T-cell (primary cell): Measurements from ENCODE around the gene PRKAR1B. TPM values are rescaled to one million over a fixed set of nuclear protein-coding genes. Genes with fewer than 3 reads are reported as not detected.

Source experiments
- ATAC-seq, 4 experiments: fragments of 200-7000 bp in 3 of 4; fragments of 150-1000 bp in 1 of 4; cut with Tn5 transposase; replicated peaks in 1 of 4; 1 replicate in 3 of 4; 2 replicates in 1 of 4; pipeline ENCODE4 v1.10.0; 2021; ENCODE audit warnings: moderate library complexity in 3 of 4, mild to moderate bottlenecking in 2 of 4, moderate number of reproducible peaks in 1 of 4
- CTCF ChIA-PET, 2 donors: fragments of 300-600 bp; sonication (Branson Sonifier 250); formaldehyde crosslinking; loops; one replicate each; lab custom pipeline; 2022; ENCODE audit warnings: antibody characterized with exemption in 2 of 2; lab: Charles Lee
- POLR2A ChIA-PET, 2 donors: fragments of 300-600 bp; sonication (Branson Sonifier 250); formaldehyde crosslinking; loops; one replicate each; lab custom pipeline; 2022; ENCODE audit warnings: antibody characterized with exemption in 2 of 2; lab: Charles Lee
- DNase-seq, 35 experiments: peaks; one replicate each; pipeline versions ENCODE4 v3.0.0 to v3.0.0-alpha.2; 2013 to 2023
- H3K27ac ChIP-seq: one replicate; pipeline ENCODE4 v1.5.1; 2013; ENCODE audit warnings: low read length
- H3K27me3 ChIP-seq, 2 experiments: replicated peaks in 1 of 2; 1 replicate in 1 of 2; 2 replicates in 1 of 2; pipeline versions ENCODE4 v1.6.1 to v1.7.0; 2013; ENCODE audit warnings: low read length in 1 of 2, mixed read lengths in 1 of 2; ENCODE audit not compliant: control insufficient read depth in 2 of 2, insufficient read depth in 2 of 2; ENCODE audit errors: extremely low read depth in 1 of 2
- H3K36me3 ChIP-seq, 2 donors: 1 replicate in 1 of 2; 2 replicates in 1 of 2; pipeline versions ENCODE4 v1.6.1 to v1.7.0; 2013; ENCODE audit warnings: low read length in 1 of 2; ENCODE audit not compliant: control insufficient read depth in 2 of 2, insufficient read depth in 1 of 2; ENCODE audit errors: extremely low read depth in 1 of 2
- H3K4me1 ChIP-seq, 2 experiments: 1 replicate in 1 of 2; 2 replicates in 1 of 2; pipeline versions ENCODE4 v1.6.1 to v1.7.0; 2013; ENCODE audit warnings: low read length in 2 of 2, mixed read lengths in 1 of 2; ENCODE audit not compliant: insufficient read depth in 2 of 2, control insufficient read depth in 1 of 2; ENCODE audit errors: extremely low read depth in 1 of 2
- H3K4me3 ChIP-seq, 2 donors: 1 replicate in 1 of 2; 2 replicates in 1 of 2; pipeline versions ENCODE4 v1.5.1 to v1.7.0; 2013; ENCODE audit warnings: mild to moderate bottlenecking in 2 of 2, low read length in 1 of 2, moderate library complexity in 1 of 2; ENCODE audit not compliant: control insufficient read depth in 1 of 2; ENCODE audit errors: extremely low read depth in 1 of 2
- H3K9me3 ChIP-seq: 2 replicates; pipeline ENCODE4 v1.7.0; 2013
- H3K27ac Mint-ChIP-seq, 2 donors: one replicate each; pipeline ENCODE4 v1.8.0; 2020 to 2021; ENCODE audit warnings: mild to moderate bottlenecking in 2 of 2, mixed read lengths in 2 of 2
- H3K27me3 Mint-ChIP-seq, 2 donors: one replicate each; pipeline ENCODE4 v1.8.0; 2021 to 2022; ENCODE audit warnings: mixed read lengths in 2 of 2
- H3K36me3 Mint-ChIP-seq: one replicate; pipeline ENCODE4 v1.8.0; 2021; ENCODE audit warnings: mixed read lengths
- H3K4me1 Mint-ChIP-seq, 3 donors: one replicate each; pipeline ENCODE4 v1.8.0; 2020 to 2022; ENCODE audit warnings: mixed read lengths in 3 of 3, mild to moderate bottlenecking in 1 of 3
- H3K4me3 Mint-ChIP-seq, 3 donors: one replicate each; pipeline ENCODE4 v1.8.0; 2020 to 2022; ENCODE audit warnings: mild to moderate bottlenecking in 3 of 3, mixed read lengths in 3 of 3, moderate library complexity in 3 of 3
- H3K9me3 Mint-ChIP-seq, 3 donors: one replicate each; pipeline ENCODE4 v1.8.0; 2020 to 2022; ENCODE audit warnings: mixed read lengths in 3 of 3
- WGBS: methylation state at CpG from one replicate; pipeline ENCODE4 v1.1.5; 2013; ENCODE audit warnings: missing lambda C conversion rate; ENCODE audit not compliant: insufficient coverage; 5-methylcytosine and 5-hydroxymethylcytosine counted together
- total RNA-seq, 35 experiments: library from RNA in 6 of 35; stranded (reverse) in 6 of 35; fragments of 120-200 nt in 1 of 35; gene quantifications; one replicate each; pipeline versions ENCODE4 v1.2.1 to v1.2.4 and lab custom pipeline; 2013 to 2026

Gene PRKAR1B
- total RNA-seq, 5 donors from 2014 or later (not counting 1 experiment from before 2014, with no cell fraction given): 20.7 to 35.4 (median 24.4) TPM

DNA sequence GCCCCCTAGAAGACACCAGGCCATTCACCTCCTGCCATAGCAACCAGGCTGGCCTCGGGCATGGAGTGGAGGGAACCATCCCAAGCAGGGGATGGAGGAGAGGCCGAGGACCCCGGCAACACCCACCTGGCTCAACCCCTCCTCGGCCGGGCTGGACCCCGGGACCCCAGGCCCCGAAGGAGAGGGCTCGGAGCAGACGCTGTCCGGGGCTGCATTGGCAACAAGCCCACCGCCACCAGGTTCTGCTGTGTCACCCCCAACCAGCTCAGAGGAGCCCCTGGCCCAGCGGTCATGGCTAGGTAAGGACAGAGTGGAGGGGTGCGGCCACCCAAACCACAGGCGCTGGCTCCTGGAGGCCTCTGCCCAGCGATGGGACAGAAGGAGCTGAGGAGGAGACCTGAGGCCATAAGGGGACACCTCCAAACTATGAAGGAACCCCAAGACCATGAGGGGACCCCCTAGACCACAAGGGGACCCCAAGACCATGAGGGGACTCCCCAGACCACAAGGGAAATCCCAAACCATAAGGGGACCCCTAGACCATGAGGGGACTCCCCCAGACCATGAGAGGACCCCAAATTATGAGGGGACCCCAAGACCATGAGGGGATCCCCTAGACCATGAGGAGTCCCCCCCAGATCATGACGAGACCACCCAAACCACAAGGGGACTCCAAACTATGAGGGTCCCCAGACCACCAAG is 132.7 kb downstream of the PRKAR1B start:
- DNase-seq: no peak
- H3K27ac ChIP-seq: no peak overlapping the region
- Mint-ChIP-seq H3K4me1 (peaks cover 11 to 17% (median 14%) of the 10 kb centered on the region in 3 donors), H3K27me3 (no peaks in the 10 kb centered on the region), H3K27ac (no peak overlapping the region), H3K4me3 (no peak overlapping the region), H3K36me3 (peaks cover 4% of the 10 kb centered on the region), H3K9me3 (no peaks in the 10 kb centered on the region)
- ChIA-PET CTCF (no interaction called here), POLR2A (interaction anchor here in 1 of 2 donors (0.5 kb wide), 1 partner anchor 1873 kb away, joined by 3 read pairs; no protein-coding TSS in a partner anchor)
- no peak overlapping the region for H3K4me3 ChIP-seq
- WGBS: 99% methylated on average over 12 of the region's 16 CpGs
- peaks cover 0 to 9% of the 10 kb centered on the region in 2 experiments for H3K27me3 ChIP-seq
- no peaks in the 10 kb centered on the region for H3K9me3 ChIP-seq
- peaks cover 8 to 38% of the 10 kb centered on the region in 2 experiments for H3K4me1 ChIP-seq
- peaks cover 2 to 17% of the 10 kb centered on the region in 2 donors for H3K36me3 ChIP-seq
- no peak for ATAC-seq

DNA sequence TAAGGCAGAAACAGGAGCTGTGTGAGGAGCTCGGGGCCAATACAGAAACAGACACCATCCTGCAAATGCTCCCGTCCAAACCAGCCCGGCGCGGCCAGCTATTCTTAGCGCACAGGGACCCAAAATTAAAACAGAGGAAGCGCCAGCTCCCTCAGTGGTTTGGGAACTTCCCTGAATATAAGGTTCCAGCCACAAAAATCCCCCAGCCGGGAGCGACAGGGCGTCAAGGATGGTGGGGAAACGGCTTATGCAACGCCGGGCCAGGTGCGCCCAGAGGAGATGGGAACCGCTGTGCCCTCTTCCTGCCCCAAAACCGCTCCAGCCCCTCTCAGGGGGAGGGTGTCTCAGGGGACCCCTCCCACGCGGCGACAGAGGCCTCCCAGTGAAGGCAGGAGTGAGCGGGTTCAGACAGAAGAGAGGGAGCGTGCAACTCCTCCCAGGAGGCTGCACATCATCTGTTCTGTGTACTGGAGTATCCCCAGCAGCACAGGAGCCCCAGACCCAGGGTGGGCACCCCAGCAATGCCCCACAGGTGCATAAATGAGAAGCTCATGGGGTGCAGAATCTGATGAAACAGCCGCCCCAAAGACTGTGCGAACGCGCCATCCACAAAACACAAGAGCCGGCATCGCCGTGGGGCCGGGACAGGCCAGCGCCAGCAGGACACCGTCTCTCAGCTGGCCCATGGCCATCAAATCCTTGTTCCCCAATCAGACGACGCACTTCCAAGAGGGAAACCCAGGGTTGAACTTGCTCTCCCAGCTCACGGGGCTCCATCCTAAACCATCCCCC is 133.6 kb downstream of the PRKAR1B start:
- peaks cover 11 to 20% (median 14%) of the 10 kb centered on the region in 3 donors for H3K4me1 Mint-ChIP-seq
- Histone ChIP-seq H3K4me3 (peak overlapping the region in 1 of 2 donors; percentile 44), H3K9me3 (no peaks in the 10 kb centered on the region), H3K27me3 (peaks cover 0 to 9% of the 10 kb centered on the region in 2 experiments), H3K4me1 (peaks cover 8 to 38% of the 10 kb centered on the region in 2 experiments), H3K36me3 (peaks cover 5 to 17% of the 10 kb centered on the region in 2 donors), H3K27ac (no peak overlapping the region)
- CTCF ChIA-PET: no interaction called here
- POLR2A ChIA-PET: no interaction called here
- peaks cover 11% of the 10 kb centered on the region for H3K36me3 Mint-ChIP-seq
- 81% methylated on average over 20 of the region's 34 CpGs for WGBS
- ATAC-seq (peak in 1 of 4 experiments; percentile 74), DNase-seq (peak in 3 of 35 experiments; percentile 14 to 35 (median 17))
- peaks cover 0 to 5% (median 1%) of the 10 kb centered on the region in 3 donors for H3K9me3 Mint-ChIP-seq
- H3K27me3 Mint-ChIP-seq: no peaks in the 10 kb centered on the region
- H3K4me3 Mint-ChIP-seq: peak overlapping the region in 1 of 3 donors; percentile 33
- H3K27ac Mint-ChIP-seq: no peak overlapping the region

DNA sequence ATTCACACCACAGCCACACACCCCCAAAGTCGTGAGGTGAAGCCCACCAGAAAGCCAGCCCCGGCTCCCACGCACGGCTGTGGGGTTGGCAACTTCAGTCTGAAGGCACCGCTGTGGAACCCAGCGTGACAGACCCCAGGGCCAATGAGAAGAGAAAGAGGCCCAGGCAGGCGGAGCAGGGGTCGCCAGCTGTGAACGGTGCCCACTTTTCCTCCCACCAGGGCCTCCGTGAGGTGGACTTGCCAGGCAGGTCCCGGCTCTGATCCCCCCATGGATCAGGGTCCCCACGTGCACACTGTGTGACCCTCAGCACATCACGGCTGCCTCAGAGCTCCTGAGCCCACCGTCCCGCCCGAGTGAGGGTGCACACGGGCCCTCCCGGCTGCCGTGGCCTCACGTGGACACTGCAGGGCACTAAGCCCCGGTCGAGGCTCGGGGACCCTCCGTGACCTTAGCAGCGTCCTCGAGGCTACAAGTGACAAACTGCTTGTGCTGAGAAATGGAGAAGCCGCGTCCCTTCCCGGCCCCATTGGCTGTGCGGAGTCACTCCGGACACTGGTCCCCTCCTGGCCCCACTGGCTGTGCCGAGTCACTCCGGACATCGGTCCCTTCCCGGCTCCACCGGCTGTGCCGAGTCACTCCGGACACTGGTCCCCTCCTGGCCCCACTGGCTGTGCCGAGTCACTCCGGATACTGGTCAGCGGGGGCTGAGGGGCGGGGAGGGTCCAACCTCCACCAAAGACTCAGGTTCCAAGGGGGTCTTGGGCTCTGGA is 135.0 kb downstream of the PRKAR1B start:
- Histone ChIP-seq H3K27me3 (peaks cover 0 to 9% of the 10 kb centered on the region in 2 experiments), H3K27ac (no peak overlapping the region), H3K4me3 (no peak overlapping the region), H3K36me3 (peaks cover 5 to 17% of the 10 kb centered on the region in 2 donors), H3K9me3 (no peaks in the 10 kb centered on the region), H3K4me1 (peaks cover 8 to 38% of the 10 kb centered on the region in 2 experiments)
- Mint-ChIP-seq H3K9me3 (peaks cover 0 to 9% (median 5%) of the 10 kb centered on the region in 3 donors), H3K4me1 (peaks cover 11 to 20% (median 14%) of the 10 kb centered on the region in 3 donors), H3K27ac (no peak overlapping the region), H3K27me3 (no peaks in the 10 kb centered on the region), H3K36me3 (peaks cover 16% of the 10 kb centered on the region), H3K4me3 (no peak overlapping the region)
- CTCF ChIA-PET: no interaction called here
- WGBS: 96% methylated on average over 36 of the region's 42 CpGs
- ATAC-seq: no peak
- POLR2A ChIA-PET: no interaction called here
- no peak for DNase-seq

DNA sequence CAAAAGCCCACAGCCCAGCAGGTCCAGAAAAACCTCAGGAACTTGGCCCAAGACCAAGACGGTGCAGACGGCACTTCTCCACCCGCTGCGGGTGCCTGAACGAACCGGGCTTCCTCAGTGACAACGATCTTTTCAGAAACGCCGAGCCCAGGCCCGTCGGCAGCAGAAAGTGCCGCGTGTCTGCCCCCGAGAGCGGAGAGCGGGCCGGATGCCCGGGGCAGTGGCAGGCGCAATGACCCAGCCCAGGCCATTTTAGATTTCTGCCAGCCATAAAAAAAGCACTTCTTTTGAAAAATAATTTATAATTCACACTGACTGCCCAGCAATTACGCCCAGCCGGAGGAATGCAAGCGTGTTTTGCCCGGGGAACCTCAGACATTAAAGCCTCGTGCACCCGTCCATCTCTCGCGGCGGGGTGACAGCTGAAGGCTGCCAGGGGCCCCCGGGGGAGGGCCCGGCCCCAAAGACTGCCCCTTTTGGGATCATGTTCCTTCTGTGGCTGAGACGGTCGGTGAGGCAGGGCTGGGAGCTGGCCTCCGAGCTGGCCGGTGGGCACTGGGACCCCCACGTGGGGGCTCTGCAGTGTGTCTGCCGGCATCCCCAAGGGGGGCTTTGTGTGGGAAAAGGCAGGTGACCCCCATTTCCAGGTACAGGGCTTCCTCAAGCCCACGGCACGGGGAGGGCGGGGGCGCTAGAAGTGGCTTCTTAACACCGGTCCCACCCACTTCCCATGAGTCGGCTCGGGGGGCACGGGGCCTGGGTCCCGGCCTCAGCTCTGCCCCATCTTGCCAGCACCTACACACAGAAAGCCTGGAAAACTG is 136.1 kb downstream of the PRKAR1B start:
- H3K9me3 ChIP-seq: no peaks in the 10 kb centered on the region
- H3K27ac Mint-ChIP-seq: no peak overlapping the region
- H3K27me3 ChIP-seq: peaks cover 0 to 12% of the 10 kb centered on the region in 2 experiments
- CTCF ChIA-PET: no interaction called here
- WGBS: 85% methylated on average over 44 of the region's 45 CpGs
- H3K4me3 ChIP-seq: no peak overlapping the region
- POLR2A ChIA-PET: no interaction called here
- peaks cover 0 to 9% (median 8%) of the 10 kb centered on the region in 3 donors for H3K9me3 Mint-ChIP-seq
- H3K4me3 Mint-ChIP-seq: no peak overlapping the region
- H3K36me3 ChIP-seq: peaks cover 5 to 14% of the 10 kb centered on the region in 2 donors
- H3K27ac ChIP-seq: no peak overlapping the region
- no peak for DNase-seq
- peaks cover 21% of the 10 kb centered on the region for H3K36me3 Mint-ChIP-seq
- H3K4me1 ChIP-seq: peaks cover 8 to 35% of the 10 kb centered on the region in 2 experiments
- ATAC-seq: no peak
- H3K27me3 Mint-ChIP-seq: no peaks in the 10 kb centered on the region
- H3K4me1 Mint-ChIP-seq: peaks cover 11 to 25% (median 17%) of the 10 kb centered on the region in 3 donors

DNA sequence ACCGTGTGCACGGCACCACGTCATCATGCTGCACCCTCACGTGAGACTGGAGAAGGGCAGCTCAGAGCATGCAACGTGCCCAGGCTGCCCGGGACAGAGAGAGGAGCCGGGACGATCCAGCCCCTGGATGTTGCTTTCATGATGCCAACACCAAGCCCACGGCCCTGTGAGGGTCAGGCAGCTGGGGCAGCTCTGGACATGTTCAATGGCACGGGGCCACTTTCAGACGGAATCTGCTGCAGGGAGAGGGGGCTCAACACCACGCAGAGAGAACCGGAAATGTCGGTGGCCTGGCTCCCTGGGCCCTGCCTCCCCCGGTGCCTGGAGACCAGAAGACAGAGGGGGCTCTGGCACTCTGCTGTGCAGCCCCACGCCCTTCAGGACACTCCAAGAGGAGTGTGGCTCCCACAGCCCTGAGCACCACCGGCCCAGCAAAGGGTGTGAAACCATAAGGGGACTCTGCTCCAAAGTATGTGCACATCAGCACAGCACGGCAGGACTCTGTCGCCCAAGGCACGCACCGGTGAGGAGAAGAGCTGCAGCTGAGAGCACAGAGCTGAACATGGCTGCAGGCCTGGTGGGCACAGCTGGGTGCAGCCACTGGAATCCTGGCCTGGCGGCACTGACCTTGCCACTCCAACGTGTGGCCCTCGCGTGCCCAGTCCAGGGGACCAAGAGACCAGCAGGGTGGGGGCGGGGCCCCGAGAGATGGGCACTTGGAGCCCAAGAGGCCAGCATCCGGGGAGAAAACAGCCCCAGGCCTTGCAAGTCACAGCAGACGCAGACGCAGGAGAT is 137.1 kb downstream of the PRKAR1B start:
- ATAC-seq: no peak
- Histone ChIP-seq H3K27me3 (peaks cover 0 to 14% of the 10 kb centered on the region in 2 experiments), H3K27ac (no peak overlapping the region), H3K4me3 (no peak overlapping the region), H3K4me1 (peaks cover 8 to 34% of the 10 kb centered on the region in 2 experiments), H3K9me3 (no peaks in the 10 kb centered on the region), H3K36me3 (peaks cover 2 to 8% of the 10 kb centered on the region in 2 donors)
- Mint-ChIP-seq H3K36me3 (peaks cover 19% of the 10 kb centered on the region), H3K27me3 (no peaks in the 10 kb centered on the region), H3K4me1 (peaks cover 11 to 32% (median 24%) of the 10 kb centered on the region in 3 donors), H3K9me3 (peaks cover 0 to 9% (median 8%) of the 10 kb centered on the region in 3 donors), H3K27ac (no peak overlapping the region), H3K4me3 (no peak overlapping the region)
- ChIA-PET POLR2A (no interaction called here), CTCF (no interaction called here)
- WGBS: 94% methylated on average over 30 of the region's 30 CpGs
- no peak for DNase-seq
